CD4-positive, alpha-beta T cell treated with Interleukin-2 at 100 ng/mL for 4 hours (primary cell): Measurements from ENCODE around the gene RXRA.
"Not testable (repeated sequence)": the region's sequence is repeated elsewhere in the genome, so short reads cannot be mapped to it uniquely, and the experiment has no call there.

ENCODE experiments used
- DNase-seq: peaks from one replicate; pipeline ENCODE4 v3.0.0-alpha.2; 2020; ENCODE audit warnings: low spot score

RXRA gene

GRCh38 chr9:134308639-134309220, 17.5 kb upstream of the RXRA start:
- DNase-seq, result not testable (repeated sequence)

GRCh38 chr9:134313470-134313869, 12.8 kb upstream of the RXRA start:
- no peak for DNase-seq

GRCh38 chr9:134314039-134314949, 12.0 kb upstream of the RXRA start:
- no peak for DNase-seq

- DNase-seq, result no peak
These were observed 11.1 kb upstream of the RXRA start for GRCh38 chr9:134314950-134315715.

GRCh38 chr9:134315716-134316448, 10.4 kb upstream of the RXRA start:
- DNase-seq, result no peak

GRCh38 chr9:134316449-134317160, 9.7 kb upstream of the RXRA start:
- no peak for DNase-seq

- DNase-seq, result no peak
These were observed 8.9 kb upstream of the RXRA start for GRCh38 chr9:134317400-134317789.

- no peak for DNase-seq
These were observed 8.4 kb upstream of the RXRA start for GRCh38 chr9:134317790-134318414.

- DNase-seq, result no peak
These were observed 7.8 kb upstream of the RXRA start for GRCh38 chr9:134318481-134318891.

GRCh38 chr9:134318941-134319305, 7.3 kb upstream of the RXRA start:
- no peak for DNase-seq

GRCh38 chr9:134319306-134320125, 6.7 kb upstream of the RXRA start:
- DNase-seq, result no peak

GRCh38 chr9:134320126-134320867, 6.0 kb upstream of the RXRA start:
- no peak for DNase-seq

GRCh38 chr9:134320868-134321471, 5.3 kb upstream of the RXRA start:
- DNase-seq, result no peak

- no peak for DNase-seq
These were observed 4.7 kb upstream of the RXRA start for GRCh38 chr9:134321531-134321930.

GRCh38 chr9:134321946-134322741, 4.1 kb upstream of the RXRA start:
- no peak for DNase-seq

GRCh38 chr9:134322781-134323241, 3.4 kb upstream of the RXRA start:
- no peak for DNase-seq

GRCh38 chr9:134323741-134324358, 2.4 kb upstream of the RXRA start:
- no peak for DNase-seq
